Endodermal cell (in vitro differentiated cells): Measurements from ENCODE around the gene TRMT10A. TPM values are rescaled to one million over a fixed set of nuclear protein-coding genes. Genes with fewer than 3 reads are reported as not detected.

Experiments
- DNase-seq: peaks from one replicate; pipeline ENCODE4 v3.0.0-alpha.2; 2017
- H3K27ac ChIP-seq: 2 replicates; pipeline ENCODE4 v1.5.1; 2013; ENCODE audit warnings: mild to moderate bottlenecking, low read depth, low read length, moderate library complexity
- H3K27me3 ChIP-seq: 2 replicates; pipeline ENCODE4 v1.6.1; 2013; ENCODE audit warnings: mild to moderate bottlenecking, low read length, moderate library complexity; ENCODE audit not compliant: insufficient read depth, control insufficient read depth, poor library complexity, severe bottlenecking
- H3K36me3 ChIP-seq: 2 replicates; pipeline ENCODE4 v1.7.0; 2013; ENCODE audit warnings: mild to moderate bottlenecking, low read length, moderate library complexity; ENCODE audit not compliant: control insufficient read depth, insufficient read depth
- H3K4me1 ChIP-seq: one replicate; pipeline ENCODE4 v1.7.0; 2013; ENCODE audit warnings: low read length; ENCODE audit not compliant: control insufficient read depth, insufficient read depth
- H3K4me3 ChIP-seq: 2 replicates; pipeline ENCODE4 v1.5.1; 2013; ENCODE audit warnings: mild to moderate bottlenecking, low read length, moderate library complexity
- H3K9ac ChIP-seq: 2 replicates; pipeline ENCODE4 v1.6.1; 2013; ENCODE audit warnings: mild to moderate bottlenecking, low read length, moderate library complexity; ENCODE audit not compliant: poor library complexity, severe bottlenecking; ENCODE audit errors: extremely low read depth
- H3K9me3 ChIP-seq: 2 replicates; pipeline ENCODE4 v1.6.1; 2013; ENCODE audit warnings: mild to moderate bottlenecking, low read length, moderate library complexity; ENCODE audit not compliant: control insufficient read depth
- H3K27ac Mint-ChIP-seq: 2 replicates; pipeline ENCODE4 v1.8.0; 2020; ENCODE audit warnings: mixed read lengths
- H3K27me3 Mint-ChIP-seq: 2 replicates; pipeline ENCODE4 v1.8.0; 2021; ENCODE audit warnings: mild to moderate bottlenecking, mixed read lengths; ENCODE audit not compliant: insufficient read depth
- H3K36me3 Mint-ChIP-seq: 2 replicates; pipeline ENCODE4 v1.8.0; 2020; ENCODE audit warnings: low read depth, mixed read lengths
- H3K4me1 Mint-ChIP-seq: 2 replicates; pipeline ENCODE4 v1.8.0; 2020; ENCODE audit warnings: mixed read lengths
- H3K4me3 Mint-ChIP-seq: 2 replicates; pipeline ENCODE4 v1.8.0; 2020; ENCODE audit warnings: mild to moderate bottlenecking, moderate library complexity, mixed read lengths
- H3K9me3 Mint-ChIP-seq: 2 replicates; pipeline ENCODE4 v1.8.0; 2020; ENCODE audit warnings: mild to moderate bottlenecking, mixed read lengths
- WGBS, 2 experiments: methylation state at CpG; one replicate each; pipeline versions ENCODE4 v1.1.5 to v1.1.7; 2013; ENCODE audit warnings: missing lambda C conversion rate in 2 of 2, mixed read lengths in 1 of 2; ENCODE audit not compliant: insufficient coverage in 1 of 2, insufficient read length in 1 of 2; 5-methylcytosine and 5-hydroxymethylcytosine counted together
- total RNA-seq, 2 donors: library from RNA; stranded (reverse); fragmentation: NEBNext Ultra II Directional in 1 of 2; extraction: Animal tissue kit (Norgen Biotek cat#: 25700) in 1 of 2; gene quantifications; 2 replicates in 1 of 2; 3 replicates in 1 of 2; pipeline ENCODE4 v1.2.1, GENCODE V29; 2021
- TF ChIP-seq, protein P1 (sequence below): fragments of 200-600 bp; sonication (generic); conservative IDR thresholded peaks from 2 replicates; pipeline ENCODE4 v1.5.0; 2021; ENCODE audit warnings: antibody characterized with exemption, mild to moderate bottlenecking

Gene TRMT10A
- total RNA-seq, 2 donors from 2014 or later, result 4.4 to 5.5 TPM

DNA sequence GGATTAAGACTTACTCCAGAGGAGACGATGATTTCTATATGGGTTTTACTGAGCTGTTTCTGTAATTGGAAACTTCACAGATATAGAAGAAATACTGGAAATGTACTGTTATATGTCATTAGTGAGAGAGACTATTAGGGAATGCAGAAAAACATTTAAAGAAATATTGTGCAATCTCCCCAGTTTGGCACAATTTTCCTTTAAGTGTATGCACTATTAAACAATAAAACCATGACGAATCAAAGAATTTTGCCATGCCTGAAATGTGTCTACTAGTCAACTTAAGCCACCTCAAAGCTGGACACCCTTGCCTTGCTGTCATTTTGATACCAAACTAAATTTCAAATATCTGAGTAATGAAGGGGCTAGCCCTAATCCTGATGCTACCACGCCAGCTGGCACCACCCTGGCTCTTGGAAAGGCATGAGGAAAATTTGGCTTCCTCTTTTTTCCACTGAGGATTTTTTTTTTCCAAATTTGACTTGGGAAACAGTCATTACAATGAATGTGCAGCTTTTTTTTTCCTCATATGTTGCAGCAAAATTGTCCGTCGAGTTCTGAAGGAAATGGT, 46.9 kb upstream of the TRMT10A start:
- H3K27me3 ChIP-seq, result no peaks in the 10 kb centered on the region
- peaks cover 4% of the 10 kb centered on the region for H3K4me1 ChIP-seq
- Mint-ChIP-seq H3K27ac (no peak overlapping the region), H3K4me3 (no peak overlapping the region), H3K4me1 (peaks cover 5% of the 10 kb centered on the region), H3K36me3 (no peaks in the 10 kb centered on the region), H3K9me3 (no peaks in the 10 kb centered on the region), H3K27me3 (no peaks in the 10 kb centered on the region)
- 86 to 100% methylated on average over 4 to 5 of the region's 5 CpGs for WGBS, 2 experiments
- no peak overlapping the region for H3K9ac ChIP-seq
- TF ChIP-seq, protein P1, sequence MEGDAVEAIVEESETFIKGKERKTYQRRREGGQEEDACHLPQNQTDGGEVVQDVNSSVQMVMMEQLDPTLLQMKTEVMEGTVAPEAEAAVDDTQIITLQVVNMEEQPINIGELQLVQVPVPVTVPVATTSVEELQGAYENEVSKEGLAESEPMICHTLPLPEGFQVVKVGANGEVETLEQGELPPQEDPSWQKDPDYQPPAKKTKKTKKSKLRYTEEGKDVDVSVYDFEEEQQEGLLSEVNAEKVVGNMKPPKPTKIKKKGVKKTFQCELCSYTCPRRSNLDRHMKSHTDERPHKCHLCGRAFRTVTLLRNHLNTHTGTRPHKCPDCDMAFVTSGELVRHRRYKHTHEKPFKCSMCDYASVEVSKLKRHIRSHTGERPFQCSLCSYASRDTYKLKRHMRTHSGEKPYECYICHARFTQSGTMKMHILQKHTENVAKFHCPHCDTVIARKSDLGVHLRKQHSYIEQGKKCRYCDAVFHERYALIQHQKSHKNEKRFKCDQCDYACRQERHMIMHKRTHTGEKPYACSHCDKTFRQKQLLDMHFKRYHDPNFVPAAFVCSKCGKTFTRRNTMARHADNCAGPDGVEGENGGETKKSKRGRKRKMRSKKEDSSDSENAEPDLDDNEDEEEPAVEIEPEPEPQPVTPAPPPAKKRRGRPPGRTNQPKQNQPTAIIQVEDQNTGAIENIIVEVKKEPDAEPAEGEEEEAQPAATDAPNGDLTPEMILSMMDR, result no peak
- H3K27ac ChIP-seq, result no peak overlapping the region
- DNase-seq, result no peak
- no peaks in the 10 kb centered on the region for H3K9me3 ChIP-seq
- no peaks in the 10 kb centered on the region for H3K36me3 ChIP-seq
- no peak overlapping the region for H3K4me3 ChIP-seq

DNA sequence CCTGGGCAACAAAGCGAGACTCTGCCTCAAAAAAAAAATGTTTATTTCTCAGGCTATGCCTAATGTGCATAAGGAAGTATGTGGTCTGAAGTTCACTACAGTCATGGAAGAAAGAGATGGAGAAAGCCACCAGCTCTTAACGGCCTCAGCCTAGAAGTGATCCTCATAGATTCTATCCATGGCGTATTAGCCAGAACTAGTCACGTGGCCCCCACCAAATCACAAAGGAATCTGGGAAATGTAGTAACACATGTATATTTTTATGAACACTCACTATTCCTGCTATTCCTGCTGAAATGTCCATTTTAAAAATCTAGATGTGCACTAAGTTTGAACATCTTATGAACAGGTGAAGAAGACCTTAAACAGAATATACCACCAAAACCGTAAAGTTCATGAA, 44.6 kb upstream of the TRMT10A start:
- H3K27ac ChIP-seq, result no peak overlapping the region
- TF ChIP-seq, protein P1, result no peak
- H3K9me3 ChIP-seq, result no peaks in the 10 kb centered on the region
- WGBS, 2 experiments, result 95 to 100% methylated on average over 2 to 5 of the region's 5 CpGs
- Mint-ChIP-seq H3K4me3 (no peak overlapping the region), H3K27ac (no peak overlapping the region), H3K36me3 (no peaks in the 10 kb centered on the region), H3K9me3 (no peaks in the 10 kb centered on the region), H3K4me1 (peaks cover 4% of the 10 kb centered on the region), H3K27me3 (no peaks in the 10 kb centered on the region)
- no peak for DNase-seq
- H3K4me1 ChIP-seq, result no peaks in the 10 kb centered on the region
- H3K36me3 ChIP-seq, result no peaks in the 10 kb centered on the region
- H3K9ac ChIP-seq, result no peak overlapping the region
- H3K27me3 ChIP-seq, result no peaks in the 10 kb centered on the region
- no peak overlapping the region for H3K4me3 ChIP-seq

DNA sequence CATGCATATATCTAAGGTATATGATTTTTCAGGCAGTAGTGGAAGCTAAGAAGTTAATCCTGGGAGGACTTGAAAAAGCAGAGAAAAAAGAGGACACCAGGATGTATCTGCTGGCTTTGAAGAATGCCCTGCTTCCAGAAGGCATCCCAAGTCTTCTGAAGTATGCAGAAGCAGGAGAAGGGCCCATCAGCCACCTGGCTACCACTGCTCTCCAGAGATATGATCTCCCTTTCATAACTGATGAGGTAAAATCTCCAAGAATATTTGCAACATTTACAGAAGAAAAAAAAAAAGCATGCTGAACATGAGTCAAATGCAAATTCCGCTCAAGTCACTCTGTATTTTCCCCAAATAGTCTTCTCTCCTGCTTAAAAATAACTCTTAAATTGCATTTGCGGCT, 42.9 kb upstream of the TRMT10A start:
- H3K36me3 Mint-ChIP-seq, result no peaks in the 10 kb centered on the region
- no peaks in the 10 kb centered on the region for H3K9me3 Mint-ChIP-seq
- no peak overlapping the region for H3K9ac ChIP-seq
- TF ChIP-seq, protein P1, result no peak
- no peak overlapping the region for H3K27ac ChIP-seq
- H3K27me3 ChIP-seq, result no peaks in the 10 kb centered on the region
- H3K9me3 ChIP-seq, result no peaks in the 10 kb centered on the region
- peaks cover 8% of the 10 kb centered on the region for H3K4me1 Mint-ChIP-seq
- H3K27me3 Mint-ChIP-seq, result no peaks in the 10 kb centered on the region
- H3K4me1 ChIP-seq, result no peaks in the 10 kb centered on the region
- DNase-seq, result no peak
- H3K4me3 ChIP-seq, result no peak overlapping the region
- no peak overlapping the region for H3K27ac Mint-ChIP-seq
- H3K4me3 Mint-ChIP-seq, result no peak overlapping the region
- 97% methylated on average over 2 of the region's 2 CpGs; no CpG with 5 or more reads in 1 of the 2 experiments for WGBS, 2 experiments
- H3K36me3 ChIP-seq, result no peaks in the 10 kb centered on the region
